ENCODE data around the gene CD37.

The CD37 gene

GRCh38 chr19:49342291-49342721 is 7.1 kb downstream of the CD37 start:
- Mint-ChIP-seq H3K4me3 (no peak overlapping the region), H3K36me3 (ENCODE audit: insufficient read depth) (peaks cover 20% of the 10 kb centered on the region), H3K27ac (ENCODE audit: low read depth) (no peak overlapping the region), H3K27me3 (no peaks in the 10 kb centered on the region), H3K9me3 (no peaks in the 10 kb centered on the region), H3K4me1 (peaks cover 48% of the 10 kb centered on the region)
- DNase-seq (ENCODE audit: low spot score in 2 of 2): no peak
- no peak for ATAC-seq (replicated peaks; ENCODE audit: extremely low read depth, poor library complexity, severe bottlenecking)

GRCh38 chr19:49343123-49343522 is 7.9 kb downstream of the CD37 start:
- Mint-ChIP-seq H3K36me3 (ENCODE audit: insufficient read depth) (peaks cover 13% of the 10 kb centered on the region), H3K27me3 (no peaks in the 10 kb centered on the region), H3K9me3 (no peaks in the 10 kb centered on the region), H3K27ac (ENCODE audit: low read depth) (no peak overlapping the region), H3K4me3 (no peak overlapping the region), H3K4me1 (peaks cover 42% of the 10 kb centered on the region)
- DNase-seq (ENCODE audit: low spot score in 2 of 2): no peak
- ATAC-seq (replicated peaks; ENCODE audit: extremely low read depth, poor library complexity, severe bottlenecking): no peak

GRCh38 chr19:49344505-49345423 is 9.6 kb downstream of the CD37 start:
- DNase-seq (ENCODE audit: low spot score in 2 of 2) (no peak), ATAC-seq (replicated peaks; ENCODE audit: extremely low read depth, poor library complexity, severe bottlenecking) (no peak)
- peaks cover 7% of the 10 kb centered on the region for H3K36me3 Mint-ChIP-seq (ENCODE audit: insufficient read depth)
- H3K9me3 Mint-ChIP-seq: no peaks in the 10 kb centered on the region
- H3K27me3 Mint-ChIP-seq: no peaks in the 10 kb centered on the region
- peak overlapping the region; percentile 93 for H3K27ac Mint-ChIP-seq (ENCODE audit: low read depth)
- H3K4me3 Mint-ChIP-seq: no peak overlapping the region
- H3K4me1 Mint-ChIP-seq: peaks cover 32% of the 10 kb centered on the region

- no peak overlapping the region for H3K4me3 Mint-ChIP-seq
- peaks cover 2% of the 10 kb centered on the region for H3K36me3 Mint-ChIP-seq (ENCODE audit: insufficient read depth)
- H3K9me3 Mint-ChIP-seq: no peaks in the 10 kb centered on the region
- peaks cover 16% of the 10 kb centered on the region for H3K27me3 Mint-ChIP-seq
- H3K4me1 Mint-ChIP-seq: peaks cover 18% of the 10 kb centered on the region
- DNase-seq (ENCODE audit: low spot score in 2 of 2) (no peak), ATAC-seq (replicated peaks; ENCODE audit: extremely low read depth, poor library complexity, severe bottlenecking) (no peak)
- no peak overlapping the region for H3K27ac Mint-ChIP-seq (ENCODE audit: low read depth)
Observed at GRCh38 chr19:49347191-49347590, 12.0 kb downstream of the CD37 start.

GRCh38 chr19:49347835-49348234 is 12.6 kb downstream of the CD37 start:
- Mint-ChIP-seq H3K27ac (ENCODE audit: low read depth) (no peak overlapping the region), H3K4me3 (no peak overlapping the region), H3K36me3 (ENCODE audit: insufficient read depth) (peaks cover 2% of the 10 kb centered on the region), H3K4me1 (peaks cover 14% of the 10 kb centered on the region), H3K9me3 (no peaks in the 10 kb centered on the region), H3K27me3 (peaks cover 23% of the 10 kb centered on the region)
- DNase-seq (ENCODE audit: low spot score in 2 of 2) (no peak), ATAC-seq (replicated peaks; ENCODE audit: extremely low read depth, poor library complexity, severe bottlenecking) (no peak)

GRCh38 chr19:49348305-49349189 is 13.3 kb downstream of the CD37 start:
- H3K36me3 Mint-ChIP-seq (ENCODE audit: insufficient read depth): peaks cover 2% of the 10 kb centered on the region
- no peak overlapping the region for H3K4me3 Mint-ChIP-seq
- H3K9me3 Mint-ChIP-seq: no peaks in the 10 kb centered on the region
- no peak for DNase-seq (ENCODE audit: low spot score in 2 of 2)
- no peak for ATAC-seq (replicated peaks; ENCODE audit: extremely low read depth, poor library complexity, severe bottlenecking)
- H3K4me1 Mint-ChIP-seq: peaks cover 12% of the 10 kb centered on the region
- no peak overlapping the region for H3K27ac Mint-ChIP-seq (ENCODE audit: low read depth)
- peaks cover 30% of the 10 kb centered on the region for H3K27me3 Mint-ChIP-seq

GRCh38 chr19:49349567-49349966 is 14.4 kb downstream of the CD37 start:
- Mint-ChIP-seq H3K27me3 (peaks cover 40% of the 10 kb centered on the region), H3K9me3 (no peaks in the 10 kb centered on the region), H3K4me3 (no peak overlapping the region), H3K36me3 (ENCODE audit: insufficient read depth) (peaks cover 2% of the 10 kb centered on the region), H3K4me1 (peaks cover 10% of the 10 kb centered on the region), H3K27ac (ENCODE audit: low read depth) (no peak overlapping the region)
- ATAC-seq (replicated peaks; ENCODE audit: extremely low read depth, poor library complexity, severe bottlenecking) (no peak), DNase-seq (ENCODE audit: low spot score in 2 of 2) (no peak)

GRCh38 chr19:49355909-49356353 is 20.7 kb downstream of the CD37 start:
- DNase-seq (ENCODE audit: low spot score in 2 of 2): no peak
- Mint-ChIP-seq H3K4me1 (peaks cover 15% of the 10 kb centered on the region), H3K36me3 (ENCODE audit: insufficient read depth) (peaks cover 1% of the 10 kb centered on the region), H3K27me3 (peaks cover 67% of the 10 kb centered on the region), H3K4me3 (no peak overlapping the region), H3K27ac (ENCODE audit: low read depth) (no peak overlapping the region), H3K9me3 (no peaks in the 10 kb centered on the region)
- no peak for ATAC-seq (replicated peaks; ENCODE audit: extremely low read depth, poor library complexity, severe bottlenecking)

GRCh38 chr19:49356382-49356781 is 21.2 kb downstream of the CD37 start:
- no peaks in the 10 kb centered on the region for H3K9me3 Mint-ChIP-seq
- H3K4me3 Mint-ChIP-seq: no peak overlapping the region
- H3K4me1 Mint-ChIP-seq: peaks cover 15% of the 10 kb centered on the region
- H3K27me3 Mint-ChIP-seq: peaks cover 62% of the 10 kb centered on the region
- peaks cover 3% of the 10 kb centered on the region for H3K36me3 Mint-ChIP-seq (ENCODE audit: insufficient read depth)
- DNase-seq (ENCODE audit: low spot score in 2 of 2): no peak
- ATAC-seq (replicated peaks; ENCODE audit: extremely low read depth, poor library complexity, severe bottlenecking): no peak
- H3K27ac Mint-ChIP-seq (ENCODE audit: low read depth): no peak overlapping the region

GRCh38 chr19:49357186-49357585 is 22.0 kb downstream of the CD37 start:
- H3K4me3 Mint-ChIP-seq: no peak overlapping the region

GRCh38 chr19:49359851-49360820 is 24.9 kb downstream of the CD37 start:
- Mint-ChIP-seq H3K36me3 (ENCODE audit: insufficient read depth) (peaks cover 3% of the 10 kb centered on the region), H3K9me3 (no peaks in the 10 kb centered on the region), H3K27ac (ENCODE audit: low read depth) (no peak overlapping the region), H3K4me3 (no peak overlapping the region), H3K4me1 (peaks cover 15% of the 10 kb centered on the region), H3K27me3 (peaks cover 25% of the 10 kb centered on the region)
- DNase-seq (ENCODE audit: low spot score in 2 of 2) (no peak), ATAC-seq (replicated peaks; ENCODE audit: extremely low read depth, poor library complexity, severe bottlenecking) (no peak)

More at GRCh38 chr19:49357186-49357585, 22.0 kb downstream of the CD37 start:
- H3K27ac Mint-ChIP-seq (ENCODE audit: low read depth): no peak overlapping the region
- ATAC-seq (replicated peaks; ENCODE audit: extremely low read depth, poor library complexity, severe bottlenecking): no peak
- peaks cover 3% of the 10 kb centered on the region for H3K36me3 Mint-ChIP-seq (ENCODE audit: insufficient read depth)
- H3K9me3 Mint-ChIP-seq: no peaks in the 10 kb centered on the region
- peaks cover 15% of the 10 kb centered on the region for H3K4me1 Mint-ChIP-seq
- H3K27me3 Mint-ChIP-seq: peaks cover 54% of the 10 kb centered on the region
- no peak for DNase-seq (ENCODE audit: low spot score in 2 of 2)

Measured in central memory CD8-positive, alpha-beta T cell (primary cell).